H1 (cell line): ENCODE measurements around the gene TM4SF18. TPM values are rescaled to one million over a fixed set of nuclear protein-coding genes. Genes with fewer than 3 reads are reported as not detected.
A peak's percentile ranks its signal among the peaks of the same experiment; 100 is the strongest.

Experiments
- CTCF ChIA-PET: fragments of 300-600 bp; sonication (Branson Sonifier 250); formaldehyde crosslinking; loops from one replicate; lab custom pipeline; 2021; ENCODE audit not compliant: partially characterized antibody; lab: Charles Lee
- POLR2A ChIA-PET: fragments of 300-600 bp; sonication (Branson Sonifier 250); formaldehyde crosslinking; loops from one replicate; lab custom pipeline; 2021; ENCODE audit warnings: inconsistent platforms; ENCODE audit not compliant: partially characterized antibody; lab: Charles Lee
- DNase-seq, 2 experiments: peaks; one replicate each; pipeline versions ENCODE4 v3.0.0 to v3.0.0-alpha.2; 2010 to 2022; ENCODE audit warnings: low spot score in 2 of 2, low read depth in 1 of 2, mixed read lengths in 1 of 2
- FAIRE-seq: peaks from 2 replicates; lab custom pipeline; 2011; peaks lifted over from hg19 to GRCh38; lab: Jason Lieb, UNC
- H2AFZ ChIP-seq: 2 replicates; pipeline ENCODE4 v1.8.1; 2012; ENCODE audit warnings: low read length, inconsistent platforms
- H2AK5ac ChIP-seq: 2 replicates; pipeline ENCODE4 v1.6.1; 2013; ENCODE audit warnings: low read depth, low read length
- H2BK120ac ChIP-seq: replicated peaks from 2 replicates; pipeline ENCODE3; 2013; ENCODE audit warnings: low read depth, low read length, inconsistent platforms
- H2BK12ac ChIP-seq: 2 replicates; pipeline ENCODE4 v1.6.1; 2013; ENCODE audit warnings: low read depth, low read length
- H2BK15ac ChIP-seq: 2 replicates; pipeline ENCODE4 v1.6.1; 2013; ENCODE audit warnings: low read length
- H2BK20ac ChIP-seq: 2 replicates; pipeline ENCODE4 v1.6.1; 2013; ENCODE audit warnings: low read length
- H2BK5ac ChIP-seq: 2 replicates; pipeline ENCODE4 v1.6.1; 2013; ENCODE audit warnings: low read depth, low read length
- H3K14ac ChIP-seq: 2 replicates; pipeline ENCODE4 v1.6.1; 2013; ENCODE audit warnings: inconsistent platforms; ENCODE audit not compliant: insufficient read length
- H3K18ac ChIP-seq: 2 replicates; pipeline ENCODE4 v1.6.1; 2013; ENCODE audit warnings: low read length; ENCODE audit errors: extremely low read depth
- H3K23ac ChIP-seq: 2 replicates; pipeline ENCODE4 v1.6.1; 2013; ENCODE audit warnings: inconsistent platforms; ENCODE audit not compliant: insufficient read length
- H3K23me2 ChIP-seq: 2 replicates; pipeline ENCODE4 v1.6.1; 2013; ENCODE audit warnings: low read depth, low read length
- H3K27ac ChIP-seq: 2 replicates; pipeline ENCODE4 v1.6.1; 2011; ENCODE audit warnings: low read depth, low read length, inconsistent platforms
- H3K27me3 ChIP-seq, 4 experiments: replicated peaks in 1 of 4; 1 replicate in 1 of 4; 2 replicates in 3 of 4; pipeline versions ENCODE4 v1.6.1 to v1.8.1; 2011 to 2013; ENCODE audit warnings: low read length in 3 of 4, mild to moderate bottlenecking in 3 of 4, inconsistent platforms in 2 of 4, mixed read lengths in 2 of 4, moderate library complexity in 1 of 4; ENCODE audit not compliant: control insufficient read depth in 3 of 4, insufficient read depth in 3 of 4; ENCODE audit errors: extremely low read depth in 1 of 4
- H3K36me3 ChIP-seq, 4 experiments: 2 replicates each; pipeline versions ENCODE4 v1.6.1 to v1.8.1; 2011 to 2013; ENCODE audit warnings: mild to moderate bottlenecking in 4 of 4, low read length in 3 of 4, moderate library complexity in 2 of 4, control low read depth in 1 of 4, inconsistent platforms in 1 of 4; ENCODE audit not compliant: insufficient read depth in 4 of 4, control insufficient read depth in 2 of 4
- H3K4ac ChIP-seq: replicated peaks from 2 replicates; pipeline ENCODE3; 2013; ENCODE audit warnings: low read length, low read depth, mixed read lengths, inconsistent platforms; ENCODE audit not compliant: insufficient read length
- H3K4me1 ChIP-seq, 4 experiments: replicated peaks in 1 of 4; 1 replicate in 1 of 4; 2 replicates in 3 of 4; pipeline versions ENCODE4 v1.6.1 to v1.8.1; 2011 to 2013; ENCODE audit warnings: low read length in 3 of 4, inconsistent platforms in 2 of 4, mixed read lengths in 1 of 4; ENCODE audit not compliant: insufficient read depth in 4 of 4, control insufficient read depth in 3 of 4
- H3K4me2 ChIP-seq, 2 experiments: 2 replicates each; pipeline versions ENCODE4 v1.6.1 to v1.8.1; 2011 to 2013; ENCODE audit warnings: low read depth in 2 of 2, low read length in 2 of 2, control low read depth in 1 of 2, inconsistent platforms in 1 of 2, mild to moderate bottlenecking in 1 of 2; ENCODE audit not compliant: insufficient read depth in 1 of 2
- H3K4me3 ChIP-seq, 4 experiments: fragments of 200-600, 300-600 bp in 1 of 4; sonication (generic), shearing (Covaris generic), sonication (Bioruptor Twin) in 1 of 4; 2 replicates each; pipeline versions ENCODE4 v1.5.1 to v1.8.1; 2011 to 2016; ENCODE audit warnings: low read length in 4 of 4, low read depth in 3 of 4, control low read depth in 2 of 4, inconsistent platforms in 2 of 4, mild to moderate bottlenecking in 2 of 4, mixed read lengths in 1 of 4, moderate library complexity in 1 of 4; ENCODE audit not compliant: insufficient read depth in 2 of 4; ENCODE audit errors: extremely low read depth in 1 of 4
- H3K56ac ChIP-seq: replicated peaks from 2 replicates; pipeline ENCODE3; 2013; ENCODE audit warnings: low read depth, mild to moderate bottlenecking, mixed read lengths, low read length, inconsistent platforms; ENCODE audit not compliant: insufficient read length
- H3K79me1 ChIP-seq: 2 replicates; pipeline ENCODE4 v1.6.1; 2013; ENCODE audit warnings: low read depth, low read length, control low read depth
- H3K79me2 ChIP-seq, 2 experiments: 2 replicates each; pipeline versions ENCODE4 v1.6.1 to v1.8.1; 2012 to 2013; ENCODE audit warnings: low read length in 2 of 2, mild to moderate bottlenecking in 2 of 2, inconsistent platforms in 1 of 2; ENCODE audit not compliant: insufficient read depth in 2 of 2, control insufficient read depth in 1 of 2
- H3K9ac ChIP-seq, 4 experiments: replicated peaks in 1 of 4; 1 replicate in 1 of 4; 2 replicates in 3 of 4; pipeline versions ENCODE4 v1.6.1 to v1.8.1; 2011 to 2013; ENCODE audit warnings: low read depth in 3 of 4, low read length in 3 of 4, control low read depth in 2 of 4, mild to moderate bottlenecking in 2 of 4, moderate library complexity in 2 of 4, inconsistent platforms in 1 of 4; ENCODE audit errors: extremely low read depth in 1 of 4
- H3K9me3 ChIP-seq, 2 experiments: 2 replicates each; pipeline versions ENCODE4 v1.6.1 to v1.8.1; 2012 to 2013; ENCODE audit warnings: mild to moderate bottlenecking in 2 of 2, moderate library complexity in 2 of 2, control low read depth in 1 of 2, inconsistent platforms in 1 of 2, low read depth in 1 of 2, low read length in 1 of 2, mixed read lengths in 1 of 2; ENCODE audit not compliant: insufficient read depth in 2 of 2
- H4K20me1 ChIP-seq, 2 experiments: replicated peaks in 1 of 2; 2 replicates each; pipeline versions ENCODE3 to v1.8.1; 2011 to 2013; ENCODE audit warnings: inconsistent platforms in 2 of 2, low read length in 2 of 2, mild to moderate bottlenecking in 1 of 2; ENCODE audit not compliant: insufficient read depth in 2 of 2, control insufficient read depth in 1 of 2
- H4K5ac ChIP-seq: 2 replicates; pipeline ENCODE4 v1.6.1; 2013; ENCODE audit warnings: low read length, low read depth, mixed read lengths, inconsistent platforms; ENCODE audit not compliant: insufficient read length
- H4K8ac ChIP-seq: 2 replicates; pipeline ENCODE4 v1.8.0; 2013; ENCODE audit warnings: mild to moderate bottlenecking, moderate library complexity, low read length, inconsistent platforms; ENCODE audit not compliant: insufficient read depth; ENCODE audit errors: extremely low read depth
- H4K91ac ChIP-seq: replicated peaks from 2 replicates; pipeline ENCODE3; 2013; ENCODE audit warnings: low read length, mixed read lengths, inconsistent platforms; ENCODE audit not compliant: insufficient read length
- CBX5 ChIP-seq: fragments of 300-800, 300-1000 bp; sonication (generic); IDR thresholded peaks from 2 replicates; pipeline ENCODE4 v1.7.1; 2016; ENCODE audit warnings: antibody characterized with exemption, low read length, low read depth
- CHD2 ChIP-seq: IDR thresholded peaks from 2 replicates; pipeline ENCODE4 v1.6.1; 2012; ENCODE audit warnings: low read length, improper control_type of control experiment
- CREB1 ChIP-seq: IDR thresholded peaks from 2 replicates; pipeline ENCODE4 v1.6.1; 2012; ENCODE audit warnings: inconsistent platforms
- FOSL1 ChIP-seq: IDR thresholded peaks from 2 replicates; pipeline ENCODE4 v1.6.1; 2011; ENCODE audit warnings: mild to moderate bottlenecking, low read depth, low read length, moderate library complexity; ENCODE audit not compliant: insufficient read depth
- HDAC2 ChIP-seq, 2 experiments: fragments of 300-600 bp in 1 of 2; sonication (generic) in 1 of 2; IDR thresholded peaks; 2 replicates each; pipeline ENCODE4 v1.6.1; 2011 to 2012; ENCODE audit warnings: low read depth in 2 of 2, low read length in 2 of 2, mild to moderate bottlenecking in 2 of 2, moderate library complexity in 2 of 2, borderline replicate concordance in 1 of 2, inconsistent platforms in 1 of 2
- JUN ChIP-seq: IDR thresholded peaks from 2 replicates; pipeline ENCODE4 v1.6.1; 2011; ENCODE audit warnings: low read depth, mild to moderate bottlenecking, improper control_type of control experiment, low read length
- KDM5A ChIP-seq: fragments of 200-600 bp; IDR thresholded peaks from 2 replicates; pipeline ENCODE4 v1.7.1; 2012; ENCODE audit warnings: mild to moderate bottlenecking, low read length, inconsistent platforms, mixed read lengths
- NRF1 ChIP-seq: IDR thresholded peaks from 2 replicates; pipeline ENCODE4 v1.6.1; 2011; ENCODE audit warnings: mild to moderate bottlenecking, low read depth, low read length, improper control_type of control experiment
- TBP ChIP-seq: IDR thresholded peaks from 2 replicates; pipeline ENCODE4 v1.6.1; 2011; ENCODE audit warnings: low read depth, low read length, improper control_type of control experiment
- WGBS, 2 experiments: shearing (Covaris generic) in 1 of 2; methylation state at CpG; one replicate each; pipeline versions ENCODE4 v1.1.6 to v1.1.7; 2013 to 2015; ENCODE audit warnings: low lambda C conversion rate in 2 of 2, mixed read lengths in 2 of 2, inconsistent platforms in 1 of 2, low coverage in 1 of 2, missing lambda C conversion rate in 1 of 2; ENCODE audit not compliant: insufficient replicate concordance in 2 of 2, insufficient coverage in 1 of 2, insufficient read length in 1 of 2; ENCODE audit errors: extremely low coverage in 1 of 2, missing lambda C conversion rate in 1 of 2; 5-methylcytosine and 5-hydroxymethylcytosine counted together
- polyA plus RNA-seq, 7 experiments: library from polyadenylated mRNA; depleted of rRNA in 3 of 7; stranded (reverse) in 5 of 7; unstranded in 2 of 7; fragments of >200 nt in 5 of 7; fragments of 200-250 nt in 2 of 7; gene quantifications; 1 replicate in 5 of 7; 2 replicates in 1 of 7; 4 replicates in 1 of 7; pipeline versions ENCODE4 v1.2.1 to v1.2.3, GENCODE V29; 2011 to 2013; ENCODE audit warnings: missing spikeins in 2 of 7, mixed read lengths in 2 of 7
- total RNA-seq: library from RNA; stranded (reverse); fragmentation: NEBNext Ultra II Directional; extraction: Animal tissue kit (Norgen Biotek cat#: 25700); gene quantifications from 2 replicates; pipeline ENCODE4 v1.2.1, GENCODE V29; 2021
- TF ChIP-seq, protein P1 (sequence below): IDR thresholded peaks from 2 replicates; pipeline ENCODE4 v1.6.1; 2012; ENCODE audit warnings: low read length, inconsistent platforms

TM4SF18 gene
- total and polyA plus RNA-seq, 2 of the 8 experiments (the other 6 are each of a cell fraction or from before 2014, with no cell fraction given): 2.9 to 13.6 TPM

DNA sequence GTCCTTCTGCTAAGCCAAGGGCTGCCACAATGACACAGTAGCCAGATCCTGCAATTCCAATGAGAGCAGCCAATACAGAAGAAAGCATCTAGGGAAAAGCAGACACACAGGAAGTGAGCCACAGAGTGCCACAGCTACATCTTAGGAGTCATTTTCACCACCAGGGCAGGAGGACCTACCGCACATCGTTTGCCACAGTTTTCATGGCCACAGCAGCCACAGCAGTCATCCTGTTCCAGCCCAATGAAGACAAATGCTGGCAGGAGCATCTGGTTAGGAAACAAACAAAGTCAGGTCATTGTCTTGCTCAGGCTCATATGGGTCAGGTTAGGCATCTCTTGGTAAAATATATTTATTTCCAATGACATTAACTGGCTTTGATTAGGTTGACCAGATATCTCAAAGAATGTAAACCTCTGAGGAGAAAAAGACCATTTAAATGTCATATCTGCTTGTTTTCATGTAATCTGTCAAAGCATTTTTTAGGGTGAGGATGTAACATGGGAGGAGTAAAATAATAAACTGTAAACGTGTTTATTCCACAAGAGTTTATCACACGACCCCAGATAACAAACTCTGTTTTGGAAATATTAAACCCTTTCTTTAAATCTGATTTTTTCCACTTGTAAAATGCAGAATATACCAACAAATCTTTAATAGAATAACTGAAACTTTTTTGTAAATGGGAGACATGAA lies 42.2 kb upstream of the TM4SF18 start:
- Histone ChIP-seq H3K4me3 (no peak overlapping the region), H4K5ac (no peak overlapping the region), H3K56ac (no peak overlapping the region), H2BK20ac (0 out of 2 replicates have a peak overlapping the region, but pooled peaks have one; percentile 25), H2BK12ac (no peak overlapping the region), H3K79me2 (no peaks in the 10 kb centered on the region), H4K20me1 (no peaks in the 10 kb centered on the region), H3K4ac (no peak overlapping the region), H3K9ac (no peak overlapping the region), H2AK5ac (no peak overlapping the region), H3K9me3 (peaks cover 0 to 6% of the 10 kb centered on the region in 2 experiments; a peak in 1 of 4 replicates), H3K27ac (no peak overlapping the region), H3K27me3 (no peaks in the 10 kb centered on the region), H3K23ac (no peak overlapping the region), H3K18ac (no peak overlapping the region), H3K4me2 (no peak overlapping the region), H4K91ac (no peak overlapping the region), H3K36me3 (no peaks in the 10 kb centered on the region), H3K23me2 (no peaks in the 10 kb centered on the region), H4K8ac (no peak overlapping the region), H2BK5ac (no peak overlapping the region), H3K79me1 (no peaks in the 10 kb centered on the region), H2AFZ (no peak overlapping the region), H2BK120ac (no peak overlapping the region), H3K14ac (no peak overlapping the region), H3K4me1 (peaks cover 1 to 13% (median 11%) of the 10 kb centered on the region in 4 experiments), H2BK15ac (peak overlapping the region; percentile 61; the same call in 1 of the 2 replicates)
- 87% methylated on average over 4 of the region's 4 CpGs; no CpG with 5 or more reads in 1 of the 2 experiments for WGBS, 2 experiments
- FAIRE-seq (no peak), DNase-seq (no peak)
- ChIA-PET POLR2A (interaction anchor here (0.7 kb wide), 1 partner anchor 1111 kb away, joined by 5 read pairs; no protein-coding TSS in a partner anchor), CTCF (interaction anchor here (0.8 to 3.7 kb wide), 6 partner anchors 20 to 104 kb away, joined by 3 to 19 read pairs (median 4); no protein-coding TSS in a partner anchor)
- TF ChIP-seq, protein P1, sequence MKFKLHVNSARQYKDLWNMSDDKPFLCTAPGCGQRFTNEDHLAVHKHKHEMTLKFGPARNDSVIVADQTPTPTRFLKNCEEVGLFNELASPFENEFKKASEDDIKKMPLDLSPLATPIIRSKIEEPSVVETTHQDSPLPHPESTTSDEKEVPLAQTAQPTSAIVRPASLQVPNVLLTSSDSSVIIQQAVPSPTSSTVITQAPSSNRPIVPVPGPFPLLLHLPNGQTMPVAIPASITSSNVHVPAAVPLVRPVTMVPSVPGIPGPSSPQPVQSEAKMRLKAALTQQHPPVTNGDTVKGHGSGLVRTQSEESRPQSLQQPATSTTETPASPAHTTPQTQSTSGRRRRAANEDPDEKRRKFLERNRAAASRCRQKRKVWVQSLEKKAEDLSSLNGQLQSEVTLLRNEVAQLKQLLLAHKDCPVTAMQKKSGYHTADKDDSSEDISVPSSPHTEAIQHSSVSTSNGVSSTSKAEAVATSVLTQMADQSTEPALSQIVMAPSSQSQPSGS: no peak
- no peak for TF ChIP-seq CBX5
- TF ChIP-seq HDAC2 (IDR thresholded peaks at IDR 0.05; ENCODE audit: borderline replicate concordance in 1 of 2, low read depth in 2 of 2, low read length in 2 of 2): no peak
- no peak for TF ChIP-seq CHD2
- no peak for TF ChIP-seq NRF1
- no peak for TF ChIP-seq TBP
- no peak for TF ChIP-seq JUN
- no peak for TF ChIP-seq CREB1
- no peak for TF ChIP-seq FOSL1
- TF ChIP-seq KDM5A: no peak
